HCT116 (cell line): ENCODE results near the gene DPYSL5. TPM values are rescaled to one million over a fixed set of nuclear protein-coding genes. Genes with fewer than 3 reads are reported as not detected.
A peak's percentile ranks its signal among the peaks of the same experiment; 100 is the strongest.
"Not testable (repeated sequence)": the region's sequence is repeated elsewhere in the genome, so short reads cannot be mapped to it uniquely, and the experiment has no call there.

Source experiments
- ATAC-seq: fragments of 200-7000 bp; cut with Tn5 transposase; 2 replicates; pipeline ENCODE4 v1.9.1; 2020; ENCODE audit warnings: mild to moderate bottlenecking, moderate library complexity
- BruUV-seq: library from RNA; stranded (reverse); fragments of 400-500 nt; replicated peaks from 2 replicates; lab custom pipeline; 2021; lab: Mats Ljungman, UMichigan
- CTCF ChIA-PET: fragments of 300-600 bp; sonication (Branson Sonifier 250); formaldehyde crosslinking; loops from one replicate; lab custom pipeline; 2021; ENCODE audit warnings: antibody characterized with exemption; lab: Charles Lee
- POLR2A ChIA-PET: fragments of 300-600, 350-600 bp; sonication (Branson Sonifier 250); formaldehyde crosslinking; loops from one replicate; lab custom pipeline; 2021; ENCODE audit warnings: antibody characterized with exemption; lab: Charles Lee
- RAD21 ChIA-PET, 2 experiments: fragments of 300-600 bp; sonication (Branson Sonifier 250); formaldehyde crosslinking; loops; one replicate each; lab custom pipeline; 2023; ENCODE audit warnings: low total read pairs in 2 of 2; ENCODE audit not compliant: uncharacterized antibody in 2 of 2, unreplicated experiment in 2 of 2, low non-redundant PET in 1 of 2; lab: Charles Lee
- DNase-seq: peaks from one replicate; pipeline ENCODE4 v3.0.0-alpha.2; 2010; ENCODE audit warnings: low read depth, low spot score
- H2AFZ ChIP-seq: fragments of 200-600 bp; shearing (Covaris generic), sonication (generic); 2 replicates; pipeline ENCODE4 v1.6.1; 2017; ENCODE audit warnings: low read depth, mixed run types, mixed read lengths, antibody characterized with exemption, low read length; ENCODE audit not compliant: poor library complexity, severe bottlenecking
- H3K27ac ChIP-seq: 2 replicates; pipeline ENCODE4 v1.5.1; 2012; ENCODE audit warnings: low read depth, low read length
- H3K27me3 ChIP-seq: fragments of 200-600 bp; sonication (generic); 2 replicates; pipeline ENCODE4 v1.6.1; 2016; ENCODE audit warnings: mixed run types, low read length, mixed read lengths; ENCODE audit not compliant: insufficient read depth
- H3K36me3 ChIP-seq, 2 experiments: fragments of 200-500 bp in 1 of 2; fragments of 200-600 bp in 1 of 2; sonication (Bioruptor generic) in 1 of 2; sonication (generic) in 1 of 2; 2 replicates each; pipeline versions ENCODE4 v1.5.1 to v1.6.1; 2014 to 2016; ENCODE audit warnings: low read length in 2 of 2, inconsistent platforms in 1 of 2, mixed read lengths in 1 of 2, mixed run types in 1 of 2; ENCODE audit not compliant: insufficient read depth in 2 of 2, control insufficient read depth in 1 of 2
- H3K4me1 ChIP-seq, 2 experiments: fragments of 200-600 bp in 1 of 2; sonication (generic) in 1 of 2; 2 replicates each; pipeline versions ENCODE4 v1.5.1 to v1.6.1; 2012 to 2017; ENCODE audit warnings: low read length in 2 of 2, inconsistent platforms in 1 of 2, mild to moderate bottlenecking in 1 of 2, mixed read lengths in 1 of 2, mixed run types in 1 of 2, moderate library complexity in 1 of 2; ENCODE audit not compliant: insufficient read depth in 2 of 2, control insufficient read depth in 1 of 2
- H3K4me2 ChIP-seq: fragments of 200-600 bp; sonication (generic); 2 replicates; pipeline ENCODE4 v1.6.1; 2017; ENCODE audit warnings: mixed run types, low read length, mixed read lengths
- H3K4me3 ChIP-seq, 2 experiments: fragments of 200-600 bp in 1 of 2; sonication (generic) in 1 of 2; replicated peaks in 1 of 2; 2 replicates each; pipeline ENCODE4 v1.5.1; 2011 to 2016; ENCODE audit warnings: low read length in 2 of 2, control low read depth in 1 of 2, low read depth in 1 of 2, mild to moderate bottlenecking in 1 of 2, mixed read lengths in 1 of 2, mixed run types in 1 of 2
- H3K79me2 ChIP-seq: fragments of 200-600 bp; sonication (generic); 2 replicates; pipeline ENCODE4 v1.6.1; 2017; ENCODE audit warnings: mild to moderate bottlenecking, mixed run types, low read length, moderate library complexity, mixed read lengths; ENCODE audit not compliant: insufficient read depth
- H3K9ac ChIP-seq: fragments of 200-600 bp; sonication (generic); 2 replicates; pipeline ENCODE4 v1.6.1; 2016; ENCODE audit warnings: low read length, mixed read lengths
- H3K9me2 ChIP-seq: fragments of 200-600 bp; sonication (generic), shearing (Covaris generic); 2 replicates; pipeline ENCODE4 v1.6.1; 2017; ENCODE audit warnings: mixed run types, mild to moderate bottlenecking, moderate library complexity; ENCODE audit not compliant: insufficient read depth
- H3K9me3 ChIP-seq, 2 experiments: fragments of 200-500 bp in 1 of 2; fragments of 200-600 bp in 1 of 2; sonication (Bioruptor generic) in 1 of 2; sonication (generic) in 1 of 2; 2 replicates each; pipeline ENCODE4 v1.6.1; 2014 to 2017; ENCODE audit warnings: low read length in 2 of 2, mixed read lengths in 2 of 2, inconsistent platforms in 1 of 2, low read depth in 1 of 2, mild to moderate bottlenecking in 1 of 2, mixed run types in 1 of 2, moderate library complexity in 1 of 2; ENCODE audit not compliant: control insufficient read depth in 1 of 2, insufficient read depth in 1 of 2
- H4K20me1 ChIP-seq: fragments of 200-600 bp; sonication (generic), shearing (Covaris generic); 2 replicates; pipeline ENCODE4 v1.6.1; 2017; ENCODE audit warnings: mixed run types, mild to moderate bottlenecking, moderate library complexity; ENCODE audit not compliant: insufficient read depth
- CBX3 ChIP-seq: IDR thresholded peaks from 2 replicates; pipeline ENCODE4 v1.6.1; 2012; ENCODE audit warnings: low read depth
- intact Hi-C: fragments of 100-400 bp; cut with micrococcal nuclease; formaldehyde crosslinking; loops from 2 replicates; pipeline ENCODE4 v1.10.0; 2022
- total RNA-seq: library from RNA; stranded (reverse); gene quantifications from one replicate; pipeline ENCODE4 v1.2.1, GENCODE V29; 2021; ENCODE audit not compliant: unreplicated experiment
- TF ChIP-seq, protein P1 (sequence below), 3 experiments: fragments of 200-600 bp in 1 of 3; sonication (generic) in 1 of 3; IDR thresholded peaks in 2 of 3; conservative IDR thresholded peaks in 1 of 3; 2 replicates each; pipeline ENCODE4 v1.5.1; 2012 to 2017; ENCODE audit warnings: low read depth in 2 of 3, low read length in 2 of 3, antibody characterized with exemption in 1 of 3, borderline replicate concordance in 1 of 3, control low read depth in 1 of 3, mild to moderate bottlenecking in 1 of 3, mixed read lengths in 1 of 3, mixed run types in 1 of 3, moderate library complexity in 1 of 3; ENCODE audit not compliant: insufficient read depth in 1 of 3
- TF ChIP-seq, protein P2 (sequence below): IDR thresholded peaks from 2 replicates; pipeline ENCODE4 v1.6.1; 2012

The DPYSL5 gene
- total RNA-seq, 1 experiment from 2014 or later = 8.4 TPM

DNA sequence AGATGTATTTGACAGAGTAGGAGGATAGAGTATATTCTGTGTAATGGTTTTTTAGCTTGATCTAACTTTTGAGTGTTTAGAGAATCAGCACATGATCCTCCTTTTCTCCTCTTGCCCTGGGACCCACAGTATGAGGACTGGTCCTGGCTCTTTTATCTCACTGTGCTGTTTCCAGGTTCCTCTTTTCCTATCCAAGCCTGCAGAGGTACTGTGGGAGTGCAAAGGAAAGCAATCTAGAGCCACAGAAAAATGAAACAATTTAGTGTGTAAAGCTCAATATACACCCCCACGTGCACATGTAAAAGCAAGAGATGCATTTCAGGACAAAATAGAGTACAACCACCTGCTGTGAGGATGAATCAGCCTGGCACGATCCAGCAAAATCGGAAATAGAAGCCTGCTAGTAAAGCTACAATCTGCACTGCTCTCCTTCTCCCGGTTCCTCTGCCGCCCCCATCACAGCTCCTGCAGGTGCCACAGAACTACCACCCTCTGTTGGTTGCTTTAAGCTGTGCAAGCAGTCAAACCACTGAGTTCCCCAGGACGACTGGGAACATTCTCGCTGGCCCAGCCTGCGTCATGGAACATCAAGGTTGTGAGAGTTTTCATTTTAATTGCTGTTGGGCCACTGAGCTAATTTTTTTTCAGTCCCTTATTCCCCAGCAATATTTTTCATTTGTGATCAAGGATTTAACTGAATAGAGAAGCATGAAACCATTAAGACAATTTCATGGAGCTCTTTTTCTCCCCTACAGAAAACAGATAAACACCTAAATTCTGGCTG lies 74.7 kb downstream of the DPYSL5 start (continued):
- TF ChIP-seq, protein P1, sequence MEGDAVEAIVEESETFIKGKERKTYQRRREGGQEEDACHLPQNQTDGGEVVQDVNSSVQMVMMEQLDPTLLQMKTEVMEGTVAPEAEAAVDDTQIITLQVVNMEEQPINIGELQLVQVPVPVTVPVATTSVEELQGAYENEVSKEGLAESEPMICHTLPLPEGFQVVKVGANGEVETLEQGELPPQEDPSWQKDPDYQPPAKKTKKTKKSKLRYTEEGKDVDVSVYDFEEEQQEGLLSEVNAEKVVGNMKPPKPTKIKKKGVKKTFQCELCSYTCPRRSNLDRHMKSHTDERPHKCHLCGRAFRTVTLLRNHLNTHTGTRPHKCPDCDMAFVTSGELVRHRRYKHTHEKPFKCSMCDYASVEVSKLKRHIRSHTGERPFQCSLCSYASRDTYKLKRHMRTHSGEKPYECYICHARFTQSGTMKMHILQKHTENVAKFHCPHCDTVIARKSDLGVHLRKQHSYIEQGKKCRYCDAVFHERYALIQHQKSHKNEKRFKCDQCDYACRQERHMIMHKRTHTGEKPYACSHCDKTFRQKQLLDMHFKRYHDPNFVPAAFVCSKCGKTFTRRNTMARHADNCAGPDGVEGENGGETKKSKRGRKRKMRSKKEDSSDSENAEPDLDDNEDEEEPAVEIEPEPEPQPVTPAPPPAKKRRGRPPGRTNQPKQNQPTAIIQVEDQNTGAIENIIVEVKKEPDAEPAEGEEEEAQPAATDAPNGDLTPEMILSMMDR (IDR thresholded peaks at IDR 0.05 in 2 of 3, conservative IDR thresholded peaks at IDR 0.05 in 1 of 3; ENCODE audit: borderline replicate concordance in 1 of 3, insufficient read depth in 1 of 3, low read depth in 2 of 3, low read length in 2 of 3) = peak; percentile 69 to 83 (median 74)
- TF ChIP-seq, protein P2, sequence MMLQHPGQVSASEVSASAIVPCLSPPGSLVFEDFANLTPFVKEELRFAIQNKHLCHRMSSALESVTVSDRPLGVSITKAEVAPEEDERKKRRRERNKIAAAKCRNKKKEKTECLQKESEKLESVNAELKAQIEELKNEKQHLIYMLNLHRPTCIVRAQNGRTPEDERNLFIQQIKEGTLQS = no peak
- TF ChIP-seq CBX3 = 0 out of 2 replicates have a peak, but pooled peaks have one; percentile 30
- TF ChIP-seq, all 23 proteins: peak for 4

DNA sequence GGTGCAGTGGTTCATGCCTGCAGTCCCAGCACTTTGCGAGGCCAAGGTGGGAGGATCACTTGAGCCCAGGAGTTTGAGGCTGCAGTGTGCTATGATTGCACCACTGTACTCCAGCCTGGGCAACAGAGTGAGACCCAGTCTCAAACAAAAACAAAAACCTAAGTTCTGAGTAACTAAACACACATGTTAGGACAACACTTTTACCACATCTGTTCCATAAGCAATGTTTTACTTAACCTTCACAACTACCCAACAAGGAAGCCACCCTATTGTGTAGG lies 75.2 kb downstream of the DPYSL5 start:
- BruUV-seq, H3K9me2 ChIP-seq, H3K79me2 ChIP-seq, H3K9ac ChIP-seq, H3K4me3 ChIP-seq, H3K4me1 ChIP-seq, H4K20me1 ChIP-seq, H3K9me3 ChIP-seq, intact Hi-C loops, H3K36me3 ChIP-seq, DNase-seq, ATAC-seq, H3K27ac ChIP-seq, H3K27me3 ChIP-seq: not testable (repeated sequence)
- H3K4me2 ChIP-seq = peak overlapping the region; percentile 30
- RAD21 ChIA-PET = interaction anchor here (1.6 to 1.8 kb wide), 2 partner anchors 77 kb away, joined by 9 to 15 read pairs; no protein-coding TSS in a partner anchor
- CTCF ChIA-PET = interaction anchor here (0.8 to 3.4 kb wide), 22 partner anchors 9 to 164 kb away, joined by 3 to 63 read pairs (median 4); partner anchors contain the start of gene DPYSL5
- peak overlapping the region; percentile 40 for H2AFZ ChIP-seq
- POLR2A ChIA-PET = interaction anchor here (0.9 kb wide), 1 partner anchor 82 kb away, joined by 3 read pairs; no protein-coding TSS in a partner anchor
